OCI-LY7 (cell line): Measurements from ENCODE around the gene NDUFS8. TPM values are rescaled to one million over a fixed set of nuclear protein-coding genes. Genes with fewer than 3 reads are reported as not detected.

ENCODE experiments used
- BruUV-seq: library from RNA; stranded (reverse); fragments of 400-500 nt; replicated peaks from 2 replicates; lab custom pipeline; 2021; lab: Mats Ljungman, UMichigan
- CTCF ChIA-PET: fragments of 300-600 bp; sonication (Branson Sonifier 250); formaldehyde crosslinking; loops from one replicate; lab custom pipeline; 2022; ENCODE audit warnings: antibody characterized with exemption; ENCODE audit not compliant: unreplicated experiment; lab: Charles Lee
- POLR2A ChIA-PET: fragments of 300-600 bp; sonication (Branson Sonifier 250); formaldehyde crosslinking; loops from one replicate; lab custom pipeline; 2022; ENCODE audit warnings: antibody characterized with exemption; lab: Charles Lee
- DNase-seq: peaks from one replicate; pipeline ENCODE4 v3.0.0-alpha.2; 2015; ENCODE audit warnings: low spot score
- H2AFZ ChIP-seq: fragments of 200-600 bp; sonication (generic), shearing (Covaris generic); 2 replicates; pipeline ENCODE4 v1.6.1; 2014; ENCODE audit warnings: mild to moderate bottlenecking, antibody characterized with exemption, low read length, moderate library complexity
- H3K27ac ChIP-seq: fragments of 200-600 bp; sonication (generic); 2 replicates; pipeline ENCODE4 v1.5.1; 2014; ENCODE audit warnings: mixed run types, low read depth, mild to moderate bottlenecking, moderate library complexity, low read length, inconsistent platforms; ENCODE audit not compliant: poor library complexity, severe bottlenecking
- H3K36me3 ChIP-seq: fragments of 200-600 bp; sonication (generic); 2 replicates; pipeline ENCODE4 v1.6.1; 2014; ENCODE audit warnings: mild to moderate bottlenecking, antibody characterized with exemption, low read length, moderate library complexity, mixed read lengths; ENCODE audit not compliant: insufficient read depth
- H3K4me1 ChIP-seq: fragments of 200-600 bp; sonication (generic); 2 replicates; pipeline ENCODE4 v1.5.1; 2014; ENCODE audit warnings: mild to moderate bottlenecking, low read length; ENCODE audit not compliant: insufficient read depth, poor library complexity, severe bottlenecking
- H3K4me2 ChIP-seq: fragments of 200-600 bp; sonication (generic); 2 replicates; pipeline ENCODE4 v1.6.1; 2014; ENCODE audit warnings: mild to moderate bottlenecking, low read length
- H3K4me3 ChIP-seq: fragments of 200-600 bp; sonication (generic); 2 replicates; pipeline ENCODE4 v1.5.1; 2014; ENCODE audit warnings: mild to moderate bottlenecking, low read depth, low read length; ENCODE audit not compliant: poor library complexity, severe bottlenecking
- H3K79me2 ChIP-seq: fragments of 200-600 bp; sonication (generic); 2 replicates; pipeline ENCODE4 v1.6.1; 2016; ENCODE audit warnings: low read depth, mild to moderate bottlenecking, low read length, moderate library complexity, mixed read lengths; ENCODE audit not compliant: insufficient read depth
- H3K9me2 ChIP-seq: fragments of 200-600 bp; sonication (generic); 2 replicates; pipeline ENCODE4 v1.6.1; 2016; ENCODE audit warnings: mild to moderate bottlenecking, low read length, mixed read lengths; ENCODE audit not compliant: insufficient read depth
- H3K9me3 ChIP-seq: fragments of 200-600 bp; sonication (generic); 2 replicates; pipeline ENCODE4 v1.6.1; 2014; ENCODE audit warnings: mild to moderate bottlenecking, mixed run types, low read length, mixed read lengths
- H4K20me1 ChIP-seq: fragments of 200-600 bp; sonication (generic); 2 replicates; pipeline ENCODE4 v1.6.1; 2014; ENCODE audit warnings: mild to moderate bottlenecking, antibody characterized with exemption, low read length, moderate library complexity, mixed read lengths; ENCODE audit not compliant: insufficient read depth
- EZH2phosphoT487 ChIP-seq: fragments of 200-600 bp; sonication (generic); IDR thresholded peaks from 2 replicates; pipeline ENCODE4 v1.6.1; 2018; ENCODE audit warnings: low read depth, borderline replicate concordance, mild to moderate bottlenecking, mixed run types, antibody characterized with exemption, low read length, moderate library complexity, mixed read lengths
- intact Hi-C: fragments of 100-400 bp; cut with micrococcal nuclease; formaldehyde crosslinking; loops from one replicate; pipeline ENCODE4 v1.10.0; 2022; ENCODE audit not compliant: unreplicated experiment
- microRNA-seq: library from miRNA; unstranded; fragments of <30 nt; microRNA quantifications from one replicate; pipeline ENCODE4 v1.2.0, GENCODE V29; 2022; ENCODE audit warnings: borderline replicate concordance
- small RNA-seq: library from RNA; depleted of rRNA; stranded (forward); fragments of <200 nt; gene quantifications from one replicate; pipeline ENCODE3, GENCODE V24; 2014
- total RNA-seq, 2 experiments: library from RNA; depleted of rRNA in 1 of 2; stranded (reverse); fragments of >200 nt in 1 of 2; shearing (Covaris generic) in 1 of 2; gene quantifications; 2 replicates each; pipeline ENCODE4 v1.2.3, GENCODE V29; 2014 to 2022
- TF ChIP-seq, protein P1 (sequence below): fragments of 200-600 bp; sonication (generic); conservative IDR thresholded peaks from 2 replicates; pipeline ENCODE4 v1.5.1; 2014; ENCODE audit warnings: mild to moderate bottlenecking, antibody characterized with exemption, low read length, moderate library complexity, mixed read lengths

Gene NDUFS8
- total RNA-seq, 2 experiments from 2014 or later: 126 to 173 TPM

DNA sequence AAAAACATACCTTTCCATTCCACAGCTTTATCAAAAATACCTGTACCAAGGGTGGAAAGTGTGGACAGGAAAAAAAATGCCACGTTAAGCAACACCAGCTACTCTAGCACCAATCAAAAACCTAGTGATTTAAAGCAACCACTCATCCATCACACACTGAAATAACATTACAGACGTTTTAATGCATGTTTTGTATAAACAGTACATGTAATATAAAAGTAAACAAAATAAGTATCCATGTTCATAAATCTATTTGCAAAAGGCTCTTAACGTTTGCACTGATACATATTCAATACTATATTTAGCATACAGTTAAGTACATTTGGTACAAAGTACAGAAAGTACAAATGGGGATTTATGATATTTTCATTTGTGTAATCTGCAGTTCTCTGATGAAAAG lies 52.0 kb downstream of the NDUFS8 start:
- no peaks in the 10 kb centered on the region for H3K9me3 ChIP-seq
- H3K4me3 ChIP-seq: no peak overlapping the region
- intact Hi-C loops: no loop called here
- POLR2A ChIA-PET: no interaction called here
- no peak for DNase-seq
- BruUV-seq: no TSS peak
- no peaks in the 10 kb centered on the region for H3K4me1 ChIP-seq
- H3K4me2 ChIP-seq: no peak overlapping the region
- CTCF ChIA-PET: no interaction called here
- no peak overlapping the region for H2AFZ ChIP-seq
- no peaks in the 10 kb centered on the region for H3K79me2 ChIP-seq
- H3K27ac ChIP-seq: no peak overlapping the region
- TF ChIP-seq, protein P1, sequence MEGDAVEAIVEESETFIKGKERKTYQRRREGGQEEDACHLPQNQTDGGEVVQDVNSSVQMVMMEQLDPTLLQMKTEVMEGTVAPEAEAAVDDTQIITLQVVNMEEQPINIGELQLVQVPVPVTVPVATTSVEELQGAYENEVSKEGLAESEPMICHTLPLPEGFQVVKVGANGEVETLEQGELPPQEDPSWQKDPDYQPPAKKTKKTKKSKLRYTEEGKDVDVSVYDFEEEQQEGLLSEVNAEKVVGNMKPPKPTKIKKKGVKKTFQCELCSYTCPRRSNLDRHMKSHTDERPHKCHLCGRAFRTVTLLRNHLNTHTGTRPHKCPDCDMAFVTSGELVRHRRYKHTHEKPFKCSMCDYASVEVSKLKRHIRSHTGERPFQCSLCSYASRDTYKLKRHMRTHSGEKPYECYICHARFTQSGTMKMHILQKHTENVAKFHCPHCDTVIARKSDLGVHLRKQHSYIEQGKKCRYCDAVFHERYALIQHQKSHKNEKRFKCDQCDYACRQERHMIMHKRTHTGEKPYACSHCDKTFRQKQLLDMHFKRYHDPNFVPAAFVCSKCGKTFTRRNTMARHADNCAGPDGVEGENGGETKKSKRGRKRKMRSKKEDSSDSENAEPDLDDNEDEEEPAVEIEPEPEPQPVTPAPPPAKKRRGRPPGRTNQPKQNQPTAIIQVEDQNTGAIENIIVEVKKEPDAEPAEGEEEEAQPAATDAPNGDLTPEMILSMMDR: no peak
- TF ChIP-seq EZH2phosphoT487: no peak
- no peaks in the 10 kb centered on the region for H4K20me1 ChIP-seq
- no peaks in the 10 kb centered on the region for H3K9me2 ChIP-seq
- peaks cover 19% of the 10 kb centered on the region for H3K36me3 ChIP-seq

DNA sequence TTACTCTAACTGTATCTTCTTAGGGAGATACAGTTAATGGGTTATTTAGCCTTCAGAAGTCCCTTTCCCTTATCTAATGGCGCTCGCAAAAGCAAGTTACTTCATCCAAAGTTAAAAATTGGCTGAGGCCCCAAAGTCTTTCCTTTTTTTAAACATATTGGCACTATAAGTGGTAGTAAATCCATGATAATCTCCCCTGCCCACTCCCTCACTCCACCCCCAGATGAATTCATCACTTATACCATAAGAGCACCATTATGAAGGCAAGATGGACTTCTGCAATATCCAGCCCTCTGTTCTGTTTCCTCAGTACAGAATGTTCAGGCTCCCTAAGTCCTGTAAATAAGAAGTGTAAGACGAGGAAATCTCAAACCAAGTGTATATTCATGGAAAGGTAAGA lies 53.0 kb downstream of the NDUFS8 start:
- POLR2A ChIA-PET: interaction anchor here (0.7 kb wide), 1 partner anchor 11 kb away, joined by 3 read pairs; no protein-coding TSS in a partner anchor
- no peak for DNase-seq
- no peak for TF ChIP-seq EZH2phosphoT487
- TF ChIP-seq, protein P1: no peak
- H3K9me2 ChIP-seq: no peaks in the 10 kb centered on the region
- H4K20me1 ChIP-seq: no peaks in the 10 kb centered on the region
- no peaks in the 10 kb centered on the region for H3K4me1 ChIP-seq
- intact Hi-C loops: no loop called here
- H3K4me2 ChIP-seq: no peak overlapping the region
- no peaks in the 10 kb centered on the region for H3K9me3 ChIP-seq
- CTCF ChIA-PET: no interaction called here
- peaks cover 21% of the 10 kb centered on the region for H3K36me3 ChIP-seq
- H3K27ac ChIP-seq: no peak overlapping the region
- H3K79me2 ChIP-seq: no peaks in the 10 kb centered on the region
- no peak overlapping the region for H3K4me3 ChIP-seq
- no peak overlapping the region for H2AFZ ChIP-seq
- no TSS peak for BruUV-seq

Small RNA genes within 50 kb of the gene (microRNA-seq; reads per million reads assigned to microRNA genes)
- gene MIR4691 (not detected), gene MIR6753 (3.0 reads per million), gene MIR7113 (not detected)

Small RNA genes within 50 kb of the gene (small RNA-seq; reads per million reads assigned to genes)
- gene MIR6753: not detected

Other genes with a start within 250 kb of the NDUFS8 start
- 39.6 and 44.0 TPM in 2 replicates for gene UNC93B1, start 26.6 kb upstream of the NDUFS8 start, total RNA-seq (2014; rRNA removed; shearing (Covaris generic))
- 49.7 and 52.1 TPM in 2 replicates for gene UNC93B1, start 26.6 kb upstream of the NDUFS8 start, total RNA-seq (2022)
- gene ALDH3B1, start 20.4 kb upstream of the NDUFS8 start, total RNA-seq (2014; rRNA removed; shearing (Covaris generic)): 0.50 TPM in 1 of 2 replicates, not detected in the other
- 0.53 and 0.65 TPM in 2 replicates for gene ALDH3B1, start 20.4 kb upstream of the NDUFS8 start, total RNA-seq (2022)
- gene TCIRG1, start 8.3 kb downstream of the NDUFS8 start, total RNA-seq (2014; rRNA removed; shearing (Covaris generic)): 148 and 199 TPM in 2 replicates
- 201 and 204 TPM in 2 replicates for gene TCIRG1, start 8.3 kb downstream of the NDUFS8 start, total RNA-seq (2022)
- 36.1 and 38.9 TPM in 2 replicates for gene CHKA, start 90.7 kb downstream of the NDUFS8 start, total RNA-seq (2014; rRNA removed; shearing (Covaris generic))
- 44.4 and 47.2 TPM in 2 replicates for gene CHKA, start 90.7 kb downstream of the NDUFS8 start, total RNA-seq (2022)
- gene KMT5B, start 182.6 kb downstream of the NDUFS8 start, total RNA-seq (2014; rRNA removed; shearing (Covaris generic)): 13.9 and 14.3 TPM in 2 replicates
- 26.3 and 28.8 TPM in 2 replicates for gene KMT5B, start 182.6 kb downstream of the NDUFS8 start, total RNA-seq (2022)
- 53.9 and 81.1 TPM in 2 replicates for gene C11orf24, start 241.3 kb downstream of the NDUFS8 start, total RNA-seq (2014; rRNA removed; shearing (Covaris generic))
- gene C11orf24, start 241.3 kb downstream of the NDUFS8 start, total RNA-seq (2022): 94.1 and 114 TPM in 2 replicates